Panc1 (cell line): ENCODE data around the gene GOSR1. TPM values are rescaled to one million over a fixed set of nuclear protein-coding genes. Genes with fewer than 3 reads are reported as not detected.

Source experiments
- ATAC-seq: fragments of 200-7000 bp; cut with Tn5 transposase; 2 replicates; pipeline ENCODE4 v1.9.1; 2020; ENCODE audit warnings: mild to moderate bottlenecking, moderate library complexity
- BruUV-seq: library from RNA; stranded (reverse); fragments of 400-500 nt; replicated peaks from 2 replicates; lab custom pipeline; 2021; lab: Mats Ljungman, UMichigan
- CTCF ChIA-PET: fragments of 300-600 bp; sonication (Branson Sonifier 250); formaldehyde crosslinking; loops from one replicate; lab custom pipeline; 2022; ENCODE audit warnings: antibody characterized with exemption; lab: Charles Lee
- POLR2A ChIA-PET: fragments of 300-600 bp; sonication (Branson Sonifier 250); formaldehyde crosslinking; loops from one replicate; lab custom pipeline; 2022; ENCODE audit warnings: antibody characterized with exemption; lab: Charles Lee
- DNase-seq: peaks from one replicate; pipeline ENCODE4 v3.0.0-alpha.2; 2010; ENCODE audit warnings: low read depth, low spot score
- H3K27ac ChIP-seq: 2 replicates; pipeline ENCODE4 v1.5.1; 2011; ENCODE audit warnings: mild to moderate bottlenecking, low read length, inconsistent platforms
- H3K27me3 ChIP-seq: fragments of 200-500 bp; sonication (Bioruptor generic); 2 replicates; pipeline ENCODE4 v1.6.0; 2014; ENCODE audit warnings: low read length, inconsistent platforms; ENCODE audit not compliant: control insufficient read depth, insufficient read depth
- H3K36me3 ChIP-seq: fragments of 200-500 bp; sonication (Bioruptor generic); 2 replicates; pipeline ENCODE4 v1.5.1; 2014; ENCODE audit warnings: inconsistent platforms, mild to moderate bottlenecking, low read length, moderate library complexity; ENCODE audit not compliant: control insufficient read depth, insufficient read depth
- H3K4me1 ChIP-seq: 2 replicates; pipeline ENCODE4 v1.5.1; 2011; ENCODE audit warnings: inconsistent platforms, mild to moderate bottlenecking, low read length, moderate library complexity; ENCODE audit not compliant: control insufficient read depth, insufficient read depth
- H3K4me3 ChIP-seq, 2 experiments: 2 replicates each; pipeline ENCODE4 v1.5.1; 2011 to 2012; ENCODE audit warnings: low read depth in 2 of 2, low read length in 2 of 2, mild to moderate bottlenecking in 2 of 2, inconsistent platforms in 1 of 2, moderate library complexity in 1 of 2
- H3K9me3 ChIP-seq: fragments of 200-500 bp; sonication (Bioruptor generic); 2 replicates; pipeline ENCODE4 v1.5.1; 2014; ENCODE audit warnings: low read depth, mild to moderate bottlenecking, inconsistent platforms, low read length, moderate library complexity; ENCODE audit not compliant: control insufficient read depth, insufficient read depth
- POLR2AphosphoS5 ChIP-seq: IDR thresholded peaks from 2 replicates; pipeline ENCODE4 v1.6.1; 2012; ENCODE audit warnings: mild to moderate bottlenecking, low read depth, low read length, moderate library complexity
- REST ChIP-seq, 2 experiments: IDR thresholded peaks; 2 replicates each; pipeline ENCODE4 v1.6.1; 2011 to 2012; ENCODE audit warnings: low read depth in 2 of 2, control low read depth in 1 of 2, low read length in 1 of 2, mild to moderate bottlenecking in 1 of 2, moderate library complexity in 1 of 2; ENCODE audit not compliant: insufficient read depth in 1 of 2
- SIN3A ChIP-seq: IDR thresholded peaks from 2 replicates; pipeline ENCODE4 v1.6.1; 2012; ENCODE audit warnings: low read depth, mild to moderate bottlenecking, low read length, moderate library complexity, borderline replicate concordance; ENCODE audit not compliant: insufficient read depth
- TCF7L2 ChIP-seq: IDR thresholded peaks from 2 replicates; pipeline ENCODE4 v1.6.1; 2011; ENCODE audit warnings: mild to moderate bottlenecking, low read depth, low read length, inconsistent platforms
- in situ Hi-C: cut with HindIII; loops from 2 replicates; pipeline ENCODE4 v1.10.0; 2016; ENCODE audit warnings: low sequenced_read_pairs, low pct_unique_long_range_greater_than_20kb
- intact Hi-C: fragments of 100-400 bp; cut with micrococcal nuclease; formaldehyde crosslinking; loops from one replicate; pipeline ENCODE4 v1.10.0; 2022; ENCODE audit not compliant: unreplicated experiment
- total RNA-seq: library from RNA; stranded (reverse); gene quantifications from one replicate; pipeline ENCODE4 v1.2.1, GENCODE V29; 2021; ENCODE audit not compliant: unreplicated experiment
- TF ChIP-seq, protein P1 (sequence below): fragments of 450-650 bp; IDR thresholded peaks from 2 replicates; pipeline ENCODE4 v1.5.1; 2017; ENCODE audit warnings: mild to moderate bottlenecking

Gene GOSR1
- total RNA-seq, 1 experiment from 2014 or later, result 68.0 TPM

GRCh38 chr17:30429155-30429554, 48.1 kb upstream of the GOSR1 start:
- H3K4me1 ChIP-seq, result no peaks in the 10 kb centered on the region
- H3K27me3 ChIP-seq, result no peaks in the 10 kb centered on the region
- ChIA-PET CTCF (no interaction called here), POLR2A (no interaction called here)
- no peak for DNase-seq
- TF ChIP-seq SIN3A (no peak), TCF7L2 (no peak), REST (IDR thresholded peaks at IDR 0.05; ENCODE audit: insufficient read depth in 1 of 2, low read depth in 2 of 2, low read length in 1 of 2) (no peak)
- no TSS peak for BruUV-seq
- H3K27ac ChIP-seq, result no peak overlapping the region
- no peak overlapping the region for H3K4me3 ChIP-seq
- in situ Hi-C loops (no loop called here), intact Hi-C loops (no loop called here)
- ATAC-seq, result no peak
- H3K9me3 ChIP-seq, result no peaks in the 10 kb centered on the region
- H3K36me3 ChIP-seq, result no peaks in the 10 kb centered on the region; the same call in 1 of the 2 replicates

DNA sequence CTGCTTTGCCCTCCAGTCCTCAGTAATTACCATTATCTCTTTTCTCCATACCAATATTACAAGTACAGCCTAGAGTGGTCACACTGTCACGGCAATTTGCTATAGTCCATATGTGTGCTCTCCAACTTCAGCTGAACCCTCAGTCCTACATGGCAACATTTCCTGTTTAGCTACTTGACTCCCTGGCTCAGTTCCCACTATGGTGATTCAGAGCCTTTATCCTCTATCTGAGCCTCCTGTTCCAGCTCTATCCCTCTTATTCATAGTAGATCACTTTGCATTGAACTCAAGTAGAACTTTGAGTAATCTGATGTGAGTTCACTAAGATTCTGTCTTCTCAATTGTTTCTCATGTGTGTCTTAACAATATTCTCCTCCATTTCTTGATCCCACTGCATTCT, 43.7 kb upstream of the GOSR1 start:
- no peaks in the 10 kb centered on the region for H3K9me3 ChIP-seq
- POLR2A ChIA-PET, result interaction anchor here (0.5 kb wide), 1 partner anchor 413 kb away, joined by 5 read pairs; no protein-coding TSS in a partner anchor
- CTCF ChIA-PET, result interaction anchor here (0.5 kb wide), 1 partner anchor 323 kb away, joined by 9 read pairs; no protein-coding TSS in a partner anchor
- no TSS peak for BruUV-seq
- no peaks in the 10 kb centered on the region for H3K27me3 ChIP-seq
- ATAC-seq (no peak), DNase-seq (no peak)
- no peak overlapping the region for H3K27ac ChIP-seq
- no peaks in the 10 kb centered on the region for H3K4me1 ChIP-seq
- H3K4me3 ChIP-seq, result no peak overlapping the region
- H3K36me3 ChIP-seq, result no peaks in the 10 kb centered on the region
- intact Hi-C loops (no loop called here), in situ Hi-C loops (no loop called here)
- TF ChIP-seq, protein P1, sequence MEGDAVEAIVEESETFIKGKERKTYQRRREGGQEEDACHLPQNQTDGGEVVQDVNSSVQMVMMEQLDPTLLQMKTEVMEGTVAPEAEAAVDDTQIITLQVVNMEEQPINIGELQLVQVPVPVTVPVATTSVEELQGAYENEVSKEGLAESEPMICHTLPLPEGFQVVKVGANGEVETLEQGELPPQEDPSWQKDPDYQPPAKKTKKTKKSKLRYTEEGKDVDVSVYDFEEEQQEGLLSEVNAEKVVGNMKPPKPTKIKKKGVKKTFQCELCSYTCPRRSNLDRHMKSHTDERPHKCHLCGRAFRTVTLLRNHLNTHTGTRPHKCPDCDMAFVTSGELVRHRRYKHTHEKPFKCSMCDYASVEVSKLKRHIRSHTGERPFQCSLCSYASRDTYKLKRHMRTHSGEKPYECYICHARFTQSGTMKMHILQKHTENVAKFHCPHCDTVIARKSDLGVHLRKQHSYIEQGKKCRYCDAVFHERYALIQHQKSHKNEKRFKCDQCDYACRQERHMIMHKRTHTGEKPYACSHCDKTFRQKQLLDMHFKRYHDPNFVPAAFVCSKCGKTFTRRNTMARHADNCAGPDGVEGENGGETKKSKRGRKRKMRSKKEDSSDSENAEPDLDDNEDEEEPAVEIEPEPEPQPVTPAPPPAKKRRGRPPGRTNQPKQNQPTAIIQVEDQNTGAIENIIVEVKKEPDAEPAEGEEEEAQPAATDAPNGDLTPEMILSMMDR, result no peak
- TF ChIP-seq POLR2AphosphoS5, result no peak
- no peak for TF ChIP-seq REST (IDR thresholded peaks at IDR 0.05; ENCODE audit: insufficient read depth in 1 of 2, low read depth in 2 of 2, low read length in 1 of 2)
- no peak for TF ChIP-seq TCF7L2
- no peak for TF ChIP-seq SIN3A
